ENCODE data around the gene HCN4.

DNA sequence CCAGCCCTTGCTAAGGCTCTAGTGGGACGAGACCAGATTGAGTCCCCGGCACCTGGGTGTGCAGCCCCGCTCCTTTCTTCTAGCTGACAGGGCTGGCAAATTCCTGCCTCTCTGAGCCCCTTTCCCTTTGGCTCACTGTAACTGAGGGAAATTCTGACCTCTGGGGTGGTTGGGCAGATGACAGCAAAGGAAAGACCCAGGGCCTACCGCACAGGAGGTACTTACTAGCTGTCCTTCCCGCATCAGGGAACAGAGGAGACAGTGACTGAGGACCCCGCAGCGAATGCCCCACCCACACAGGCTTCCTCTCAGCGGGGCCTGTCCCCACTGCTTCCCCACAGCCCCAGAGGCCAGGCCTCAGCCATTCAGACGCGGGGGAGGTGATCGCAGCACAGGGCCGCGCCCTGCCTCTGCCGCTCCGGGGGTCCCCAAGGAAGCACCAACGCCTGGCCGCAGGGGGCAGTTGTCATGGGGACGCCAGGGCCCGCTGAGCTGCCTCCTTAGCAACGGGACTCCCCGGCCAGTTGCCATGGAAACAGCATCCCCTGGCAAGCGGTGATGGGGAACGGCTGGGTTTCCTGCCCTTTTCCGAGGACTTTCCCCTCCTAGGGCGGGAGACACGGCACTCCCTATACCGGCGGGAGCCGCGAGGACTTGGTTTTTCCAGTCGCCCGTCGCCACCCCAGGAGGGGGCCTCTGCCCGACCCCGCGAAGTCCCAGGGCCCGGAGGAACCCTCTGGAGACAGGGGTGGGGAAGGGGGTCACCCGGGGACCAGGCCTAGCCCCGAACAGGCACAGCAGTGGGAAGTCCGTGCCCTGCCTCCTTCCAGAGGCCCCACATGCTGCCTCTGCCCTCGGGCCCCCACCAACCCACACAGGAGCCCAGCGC, 50.1 kb downstream of the HCN4 start:
- TF ChIP-seq, protein P1, sequence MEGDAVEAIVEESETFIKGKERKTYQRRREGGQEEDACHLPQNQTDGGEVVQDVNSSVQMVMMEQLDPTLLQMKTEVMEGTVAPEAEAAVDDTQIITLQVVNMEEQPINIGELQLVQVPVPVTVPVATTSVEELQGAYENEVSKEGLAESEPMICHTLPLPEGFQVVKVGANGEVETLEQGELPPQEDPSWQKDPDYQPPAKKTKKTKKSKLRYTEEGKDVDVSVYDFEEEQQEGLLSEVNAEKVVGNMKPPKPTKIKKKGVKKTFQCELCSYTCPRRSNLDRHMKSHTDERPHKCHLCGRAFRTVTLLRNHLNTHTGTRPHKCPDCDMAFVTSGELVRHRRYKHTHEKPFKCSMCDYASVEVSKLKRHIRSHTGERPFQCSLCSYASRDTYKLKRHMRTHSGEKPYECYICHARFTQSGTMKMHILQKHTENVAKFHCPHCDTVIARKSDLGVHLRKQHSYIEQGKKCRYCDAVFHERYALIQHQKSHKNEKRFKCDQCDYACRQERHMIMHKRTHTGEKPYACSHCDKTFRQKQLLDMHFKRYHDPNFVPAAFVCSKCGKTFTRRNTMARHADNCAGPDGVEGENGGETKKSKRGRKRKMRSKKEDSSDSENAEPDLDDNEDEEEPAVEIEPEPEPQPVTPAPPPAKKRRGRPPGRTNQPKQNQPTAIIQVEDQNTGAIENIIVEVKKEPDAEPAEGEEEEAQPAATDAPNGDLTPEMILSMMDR (IDR thresholded peaks at IDR 0.05; ENCODE audit: insufficient read depth, low read depth, low read length) = no peak
- no peak for TF ChIP-seq EZH2 (IDR thresholded peaks at IDR 0.05; ENCODE audit: insufficient read depth, low read length)
